AG08395 (cell line): ENCODE results near the gene ERGIC1.
A peak's percentile ranks its signal among the peaks of the same experiment; 100 is the strongest.

Experiments
- DNase-seq: peaks from one replicate; pipeline ENCODE4 v3.0.0; 2012; ENCODE audit warnings: mixed read lengths, low spot score

The ERGIC1 gene

DNA sequence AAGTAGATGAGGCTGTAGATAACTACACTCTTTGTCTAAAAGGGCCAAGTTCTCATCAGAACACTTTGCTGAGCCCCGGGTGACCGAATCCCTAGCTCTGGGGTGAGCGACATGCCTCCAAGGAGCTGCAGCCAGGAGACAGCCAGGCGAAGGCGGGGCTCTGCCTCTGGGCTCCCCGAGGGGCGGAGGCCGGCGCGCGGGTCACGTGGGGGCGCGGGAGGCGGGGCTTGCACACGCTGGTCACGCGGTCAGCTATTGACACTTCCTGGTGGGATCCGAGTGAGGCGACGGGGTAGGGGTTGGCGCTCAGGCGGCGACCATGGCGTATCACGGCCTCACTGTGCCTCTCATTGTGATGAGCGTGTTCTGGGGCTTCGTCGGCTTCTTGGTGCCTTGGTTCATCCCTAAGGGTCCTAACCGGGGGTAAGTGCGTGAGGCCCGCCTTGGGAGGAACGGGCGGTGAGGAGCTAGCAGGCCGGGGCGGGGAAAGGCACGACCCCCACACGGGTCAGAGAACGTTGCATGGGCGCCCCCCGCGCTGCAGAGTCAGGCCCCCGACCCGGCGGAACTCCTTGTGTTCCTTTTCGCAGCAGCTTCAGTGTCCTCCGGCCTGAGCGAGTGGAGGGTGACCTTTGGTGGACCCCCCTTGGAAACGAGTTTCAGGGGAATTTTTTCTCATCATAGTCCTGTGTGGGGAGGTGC is 149.6 kb downstream of the ERGIC1 start, which contains the start of gene ATP6V0E1:
Gene ATP6V0E1 (plus strand): TSS at position 230 of the 702 bp plus-strand sequence. CDS start 90 bp downstream, at position 320.
- DNase-seq: peak; percentile 98

DNA sequence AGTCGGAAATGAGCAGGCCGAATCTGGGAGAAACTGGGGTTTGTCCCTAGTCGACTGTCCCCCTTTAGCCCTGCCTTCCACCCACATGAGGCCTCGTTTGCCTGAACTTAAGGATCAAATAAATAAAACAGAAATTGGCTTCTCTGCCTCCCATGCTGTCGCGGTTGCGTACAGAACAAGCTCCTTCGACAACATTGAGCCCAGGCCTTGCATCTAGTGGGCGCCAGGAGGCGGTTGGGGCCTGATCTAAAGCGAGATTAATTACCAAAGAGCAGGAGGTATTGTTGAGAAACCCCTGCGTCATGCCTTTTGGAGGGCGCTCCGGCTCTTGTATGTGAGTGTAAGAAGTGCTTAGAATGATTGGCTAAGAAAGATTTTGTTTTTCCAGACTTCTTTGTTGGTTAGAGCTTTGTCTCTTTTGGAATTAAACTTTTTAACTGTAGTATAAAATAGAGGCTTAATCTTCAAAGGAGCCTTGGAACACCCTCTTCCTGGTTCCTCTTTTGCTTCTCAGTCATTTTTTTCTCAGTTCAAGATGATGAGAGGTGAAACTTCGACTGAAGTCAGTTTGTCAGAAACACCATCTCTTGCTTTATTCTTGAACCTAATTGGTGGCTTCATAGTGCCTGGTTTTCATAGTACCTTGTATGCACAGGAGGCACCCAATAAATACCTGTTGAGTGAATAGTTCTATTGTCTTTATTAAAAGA is 150.3 kb downstream of the ERGIC1 start:
- DNase-seq: peak; percentile 80

DNA sequence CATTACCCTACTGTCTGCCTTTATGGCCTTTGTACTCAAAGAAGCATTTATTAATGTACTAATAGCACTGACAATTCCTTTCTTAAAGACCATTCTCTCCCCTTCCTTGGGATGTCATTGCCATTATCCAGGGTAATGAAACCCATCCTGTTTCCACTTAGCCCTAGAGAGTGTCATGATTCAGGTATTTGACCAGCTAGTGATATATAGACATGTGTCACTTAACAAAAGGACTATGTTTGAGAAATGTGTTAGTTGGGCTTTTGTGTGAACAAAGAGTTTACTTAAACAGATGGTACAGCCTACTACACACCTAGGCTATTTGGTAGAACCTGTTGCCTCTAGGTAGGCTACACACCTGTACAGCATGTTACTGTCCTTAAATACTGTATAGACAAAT is 151.5 kb downstream of the ERGIC1 start:
- DNase-seq: no peak

DNA sequence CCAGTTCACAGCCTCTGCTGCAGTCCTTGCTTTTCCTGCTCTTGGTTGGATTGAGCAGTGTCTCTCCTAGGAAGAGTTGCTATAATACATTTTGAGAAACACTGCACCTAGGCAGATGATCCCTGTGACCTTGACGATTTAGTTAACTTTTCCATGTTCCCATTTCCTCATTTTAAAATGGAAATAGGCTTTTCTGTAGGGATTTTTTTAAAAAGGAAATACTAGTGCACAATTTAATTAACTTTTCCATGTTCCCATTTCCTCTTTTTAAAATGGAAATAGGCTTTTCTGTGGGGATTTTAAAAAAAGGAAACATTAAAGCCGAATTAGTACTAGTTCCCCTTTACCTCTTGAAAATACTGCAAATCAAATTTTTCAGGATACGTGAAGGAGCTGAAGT is 154.2 kb downstream of the ERGIC1 start:
- no peak for DNase-seq

DNA sequence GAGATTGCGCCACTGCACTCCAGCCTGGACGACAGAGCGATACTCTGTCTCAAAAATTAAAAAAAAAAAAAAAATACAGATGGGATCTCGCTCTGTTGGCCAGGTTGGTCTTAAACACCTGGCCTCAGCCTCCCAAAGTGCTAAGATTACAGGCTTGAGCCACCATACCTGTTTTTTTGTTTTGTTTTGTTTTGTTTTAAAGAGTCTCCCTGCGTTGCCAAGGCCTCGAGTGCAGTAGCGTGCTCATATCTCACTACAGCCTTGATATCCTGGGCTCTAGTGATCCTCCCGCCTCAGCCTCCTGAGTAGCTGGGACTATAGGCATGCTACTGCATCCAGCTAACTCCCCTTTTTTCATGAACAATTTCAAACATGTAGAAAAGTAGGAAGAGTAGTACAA is 156.7 kb downstream of the ERGIC1 start:
- no peak for DNase-seq

DNA sequence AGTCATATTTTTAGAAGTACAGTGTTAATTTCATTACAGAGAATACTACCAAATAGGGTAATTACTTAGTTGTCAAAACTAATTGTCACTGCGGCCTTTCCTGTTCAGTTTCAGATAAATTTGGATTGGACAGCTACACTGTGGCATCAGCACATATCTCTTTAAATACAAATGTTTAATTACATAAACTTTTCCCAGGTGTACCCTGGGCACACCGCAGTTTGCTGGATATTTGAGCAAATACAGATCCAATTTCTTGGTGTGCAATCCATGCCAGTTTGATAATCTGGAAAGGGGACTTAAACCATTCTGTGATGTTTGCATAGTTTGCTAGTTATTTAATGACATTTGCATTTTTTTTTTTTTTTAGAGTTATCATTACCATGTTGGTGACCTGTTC is 160.4 kb downstream of the ERGIC1 start:
- DNase-seq: no peak

DNA sequence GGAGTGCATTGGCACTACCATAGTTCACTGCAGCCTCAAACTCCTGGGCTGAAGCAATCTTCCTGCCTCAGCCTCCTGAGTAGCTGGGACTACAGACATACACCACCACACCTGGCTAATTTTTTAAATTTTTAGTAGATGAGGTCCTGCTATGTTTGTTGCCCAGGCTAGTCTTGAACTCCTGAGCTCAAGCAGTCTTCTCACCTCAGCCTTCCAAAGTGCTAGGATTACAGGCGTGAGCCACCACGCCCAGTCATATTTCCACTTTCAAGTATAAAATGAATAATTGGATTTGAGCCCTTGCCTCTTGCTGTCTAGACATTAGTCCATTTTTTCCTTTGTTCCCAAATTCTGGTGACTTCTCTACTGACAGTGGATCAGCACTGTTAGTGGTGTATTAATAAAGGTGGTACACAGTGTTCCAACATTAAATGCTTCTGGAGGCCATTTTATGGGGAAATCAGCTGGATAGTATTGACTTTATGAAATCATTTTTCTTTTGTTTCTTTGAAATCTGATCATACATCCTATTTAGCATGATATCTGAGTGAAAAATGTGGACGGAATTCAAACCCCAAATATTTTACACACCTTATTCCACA is 165.4 kb downstream of the ERGIC1 start:
- no peak for DNase-seq

DNA sequence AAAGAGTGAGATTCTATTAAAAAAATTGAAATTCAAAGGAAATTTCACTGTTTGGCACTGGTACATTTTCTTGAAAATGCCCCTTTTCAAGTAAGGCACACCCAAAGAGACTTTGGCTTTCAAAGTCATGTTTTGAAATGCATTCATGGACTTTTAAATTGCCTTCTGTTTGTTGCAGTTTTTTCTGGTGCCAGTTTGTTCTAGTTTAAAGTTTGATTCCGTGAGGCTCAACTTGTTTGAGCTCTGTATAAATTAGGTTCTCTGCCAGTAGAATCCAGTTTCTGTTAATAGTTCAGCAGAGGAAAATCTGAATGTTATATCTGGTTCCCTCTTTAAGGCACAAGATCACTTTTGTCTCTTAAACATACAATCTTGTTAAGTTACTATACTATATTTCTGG is 165.9 kb downstream of the ERGIC1 start:
- DNase-seq: no peak

DNA sequence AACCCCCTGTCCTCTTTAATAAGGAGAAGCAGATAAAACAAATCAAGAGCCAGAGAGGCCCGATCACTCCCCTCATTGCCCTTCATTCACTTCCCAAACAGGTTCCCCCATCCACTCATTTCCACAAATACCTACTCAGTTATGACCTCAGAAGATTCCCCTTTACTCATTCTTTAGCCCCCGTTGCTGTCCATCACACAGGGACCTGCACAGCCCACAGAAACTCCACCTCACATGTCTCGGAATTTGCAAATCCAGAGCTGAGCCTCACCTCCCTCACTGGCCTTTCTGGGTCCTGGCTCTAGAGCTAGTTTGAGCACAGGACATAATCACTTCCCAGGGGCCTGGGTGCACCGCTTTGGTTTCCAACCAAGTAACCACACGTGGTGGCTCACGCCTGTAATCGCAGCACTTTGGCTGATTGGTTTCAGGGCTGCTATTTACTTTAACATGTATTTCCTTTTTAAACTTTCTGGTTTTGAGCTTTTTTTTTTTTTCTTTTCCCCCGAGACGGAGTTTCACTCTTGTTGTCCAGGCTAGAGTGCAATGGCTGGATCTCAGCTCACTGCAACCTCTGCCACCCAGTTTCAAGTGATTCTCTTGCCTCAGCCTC is 167.3 kb downstream of the ERGIC1 start:
- DNase-seq: no peak
